8988T (cell line): ENCODE data around the gene DNM3.
"Not testable (repeated sequence)": the region's sequence is repeated elsewhere in the genome, so short reads cannot be mapped to it uniquely, and the experiment has no call there.

Source experiments
- DNase-seq: peaks from one replicate; pipeline ENCODE4 v3.0.0; 2011

DNM3 gene

GRCh38 chr1:171985639-171986038 lies 144.3 kb downstream of the DNM3 start:
- DNase-seq = no peak

- no peak for DNase-seq
Observed at GRCh38 chr1:171988243-171988885, 147.1 kb downstream of the DNM3 start.

GRCh38 chr1:171990371-171990770 lies 149.1 kb downstream of the DNM3 start:
- no peak for DNase-seq

GRCh38 chr1:171994293-171994692 lies 153.0 kb downstream of the DNM3 start:
- no peak for DNase-seq

DNA sequence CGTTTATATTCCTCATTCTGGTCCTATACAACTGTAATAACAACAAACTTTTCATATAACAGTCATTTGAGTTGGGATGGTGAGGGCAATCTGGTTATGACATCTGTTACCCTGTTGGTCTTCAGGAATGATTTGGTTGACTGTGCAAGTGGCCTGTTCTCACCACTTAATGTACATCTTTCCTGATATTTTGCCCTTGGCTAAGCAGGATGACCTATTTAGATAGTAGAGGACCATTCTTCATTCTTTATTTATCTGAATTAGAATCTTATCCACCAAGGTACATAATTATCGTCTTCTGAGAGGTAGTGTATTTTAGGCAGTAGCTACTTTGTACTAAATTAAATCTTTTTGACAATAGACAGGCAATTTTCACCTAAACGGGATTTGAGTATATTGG lies 154.3 kb downstream of the DNM3 start:
- no peak for DNase-seq

- DNase-seq = no peak
Observed at GRCh38 chr1:171997936-171998335, 156.6 kb downstream of the DNM3 start.

DNA sequence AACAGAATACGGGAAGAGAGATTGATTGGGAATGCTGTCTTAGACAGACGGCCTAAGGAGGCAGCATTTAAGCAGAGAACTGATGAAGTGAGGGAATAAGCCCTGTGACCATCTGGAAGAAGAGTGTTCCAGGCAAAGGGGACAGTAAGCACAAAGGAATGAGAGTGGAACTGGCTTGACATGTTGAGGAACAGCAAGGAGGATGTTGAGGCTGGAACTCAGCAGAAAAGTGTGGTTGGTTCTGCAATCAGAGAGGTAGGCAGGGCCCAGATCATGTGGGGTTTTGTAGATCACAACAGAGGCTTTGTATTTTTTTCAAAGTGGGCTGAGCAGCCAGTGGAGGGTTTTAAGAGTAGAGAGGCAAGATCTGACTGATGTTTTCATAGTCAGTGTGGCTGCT lies 157.4 kb downstream of the DNM3 start:
- DNase-seq = no peak

DNA sequence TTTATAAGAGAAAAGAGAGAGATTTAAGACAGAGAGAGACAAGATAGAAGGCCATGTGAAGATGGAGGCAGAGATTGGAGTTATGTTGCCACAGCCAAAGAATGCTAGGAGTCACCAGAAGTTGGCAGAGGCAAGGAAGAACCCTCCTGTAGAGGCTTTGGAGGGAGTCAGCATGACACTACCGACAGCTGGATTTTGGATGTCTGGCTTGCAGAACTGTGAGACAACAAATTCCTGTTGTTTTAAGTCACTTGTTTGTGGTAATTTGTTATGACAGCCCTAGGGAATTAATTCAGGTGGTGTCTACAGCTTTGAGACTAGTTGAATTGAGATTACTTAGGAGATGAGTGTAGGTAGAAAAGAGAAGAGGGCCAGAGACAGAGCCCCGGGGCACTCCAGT lies 158.5 kb downstream of the DNM3 start:
- no peak for DNase-seq

DNA sequence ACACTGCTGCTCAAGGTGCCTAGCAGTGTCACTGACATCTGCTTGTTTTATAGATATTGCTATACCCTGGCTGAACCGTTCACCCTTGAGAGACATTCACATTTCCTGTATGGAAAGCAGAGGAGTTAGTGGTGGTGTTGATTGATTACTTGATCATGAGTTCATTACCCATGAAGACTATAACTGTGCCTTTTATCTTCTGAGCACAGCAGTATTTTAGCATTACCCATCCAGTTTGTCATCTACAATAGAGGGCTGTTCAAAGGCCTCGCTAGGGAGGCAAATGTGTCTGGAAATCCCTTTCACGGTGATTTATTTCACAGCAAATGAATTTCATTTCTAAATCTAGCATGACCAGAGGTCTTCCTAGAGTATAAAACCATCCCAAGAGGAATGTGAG lies 160.0 kb downstream of the DNM3 start:
- no peak for DNase-seq

DNA sequence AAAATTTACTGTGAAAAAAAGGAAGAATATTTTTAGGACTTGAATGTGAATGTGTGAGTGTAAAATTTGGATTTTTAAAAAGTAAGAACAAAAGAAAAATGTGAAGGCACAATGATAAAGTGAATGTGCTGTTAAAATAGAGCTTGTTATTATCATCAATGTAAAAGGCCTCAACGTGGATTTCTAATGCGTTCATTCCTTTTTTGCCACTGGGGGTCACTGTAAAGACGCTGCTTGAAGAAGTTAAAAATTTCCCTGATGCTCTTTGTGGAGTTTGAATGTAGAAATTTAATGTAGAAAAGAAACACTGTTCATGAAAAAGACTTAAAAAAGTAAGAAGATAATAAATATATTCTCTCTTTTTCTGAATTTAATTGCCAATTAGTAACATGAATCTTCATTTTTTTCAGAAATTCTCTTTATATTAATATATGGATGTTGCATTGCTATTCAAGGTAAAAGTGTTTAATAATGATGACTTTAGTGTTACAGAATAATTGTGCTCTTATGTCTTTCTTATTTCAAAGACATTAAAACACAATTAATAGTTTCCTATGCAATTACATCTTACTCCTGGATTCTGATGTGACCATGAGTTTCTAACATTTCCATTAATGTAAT lies 161.5 kb downstream of the DNM3 start:
- DNase-seq = no peak

GRCh38 chr1:172003766-172004530 lies 162.7 kb downstream of the DNM3 start:
- DNase-seq = no peak

- DNase-seq = no peak
Observed at GRCh38 chr1:172004671-172005070, 163.4 kb downstream of the DNM3 start.

DNA sequence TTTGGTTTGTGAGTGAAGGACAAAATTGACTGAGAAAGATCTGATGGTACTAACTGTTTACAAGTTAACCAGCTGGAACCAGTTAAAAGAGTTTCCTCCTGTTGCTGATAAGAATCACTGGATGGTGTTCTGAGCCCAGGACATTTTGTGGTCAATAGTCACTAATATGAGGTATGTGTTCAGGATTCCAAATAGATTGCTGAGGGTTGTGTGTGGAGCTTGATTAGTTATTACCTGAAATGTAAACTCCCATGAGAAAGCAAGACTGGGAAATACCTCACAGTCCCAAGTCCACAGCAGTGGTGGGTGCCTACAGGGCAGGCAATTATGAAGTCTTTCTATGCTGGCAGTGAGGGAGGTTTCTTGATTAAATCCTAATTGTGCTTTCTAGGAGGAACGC lies 164.6 kb downstream of the DNM3 start:
- no peak for DNase-seq

- no peak for DNase-seq
Observed at GRCh38 chr1:172006660-172007059, 165.4 kb downstream of the DNM3 start.

DNA sequence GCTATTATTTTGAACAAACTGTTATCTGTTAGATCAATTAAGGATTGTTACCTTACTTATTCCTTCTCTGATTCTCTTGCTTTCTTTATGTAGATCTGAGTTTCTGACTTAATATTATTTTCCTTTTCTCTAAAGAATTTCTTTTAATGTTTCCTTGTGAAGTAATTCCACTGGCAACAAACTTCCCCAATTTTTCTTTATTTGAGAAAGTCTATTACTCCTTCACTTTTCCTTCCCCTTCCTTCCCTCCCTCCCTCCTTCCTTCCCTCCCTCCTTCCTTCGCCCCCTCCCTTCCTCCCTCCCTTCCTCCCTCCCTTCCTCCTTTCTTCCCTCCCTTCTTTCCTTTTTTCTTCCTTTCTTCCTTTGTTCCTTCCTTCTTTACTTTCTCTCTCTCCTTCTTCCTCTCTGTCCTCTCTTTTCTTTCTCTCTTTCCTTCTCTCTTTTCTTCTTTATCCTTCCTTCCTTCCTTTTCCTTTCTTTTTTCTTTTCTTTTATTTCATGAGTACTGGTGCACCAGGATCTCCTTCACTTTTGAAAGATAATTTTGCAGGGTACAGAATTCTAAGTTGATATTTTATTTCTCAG lies 177.5 kb downstream of the DNM3 start:
- no peak for DNase-seq

- DNase-seq = no peak
Observed at GRCh38 chr1:172019976-172020375, 178.7 kb downstream of the DNM3 start.

GRCh38 chr1:172024516-172024915 lies 183.2 kb downstream of the DNM3 start:
- no peak for DNase-seq

GRCh38 chr1:172024944-172025738 lies 183.8 kb downstream of the DNM3 start:
- DNase-seq = not testable (repeated sequence)

GRCh38 chr1:172040466-172040865 lies 199.2 kb downstream of the DNM3 start:
- DNase-seq = no peak

DNA sequence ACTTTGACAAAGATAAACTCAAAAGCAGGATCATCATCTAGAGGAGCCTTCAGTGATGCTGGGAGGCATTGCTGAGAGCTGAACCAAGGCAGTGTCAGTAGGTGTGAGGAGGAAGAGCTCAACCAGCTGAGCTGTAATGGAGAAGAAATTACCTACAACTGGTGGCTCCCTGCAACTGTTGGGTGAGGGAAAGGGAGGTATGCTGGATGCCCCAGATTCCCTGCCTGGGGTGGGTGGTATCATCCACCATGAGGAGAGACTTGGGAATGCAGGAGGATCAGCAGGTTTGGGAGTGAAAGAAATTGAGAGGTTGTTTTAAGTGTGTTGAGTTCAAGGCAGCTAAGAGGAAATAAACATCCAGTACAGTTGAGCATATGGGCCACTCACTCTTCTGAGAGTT lies 199.8 kb downstream of the DNM3 start:
- DNase-seq = no peak

DNA sequence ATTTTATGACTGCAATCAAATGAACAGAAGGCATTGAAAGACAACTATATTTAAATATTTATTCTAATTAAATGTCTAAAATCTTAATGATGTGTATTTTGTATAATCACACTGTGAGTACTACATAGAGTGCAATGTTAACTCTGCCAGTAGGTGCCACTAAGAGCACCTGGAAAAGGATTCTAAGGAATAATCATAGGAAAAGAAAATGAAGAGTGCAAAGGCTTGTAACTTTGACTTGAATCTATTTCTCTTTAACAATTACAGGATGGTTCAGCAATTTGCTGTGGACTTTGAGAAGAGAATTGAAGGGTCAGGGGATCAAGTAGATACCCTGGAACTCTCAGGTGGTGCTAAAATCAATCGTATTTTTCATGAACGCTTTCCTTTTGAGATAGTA lies 200.4 kb downstream of the DNM3 start:
- no peak for DNase-seq

DNA sequence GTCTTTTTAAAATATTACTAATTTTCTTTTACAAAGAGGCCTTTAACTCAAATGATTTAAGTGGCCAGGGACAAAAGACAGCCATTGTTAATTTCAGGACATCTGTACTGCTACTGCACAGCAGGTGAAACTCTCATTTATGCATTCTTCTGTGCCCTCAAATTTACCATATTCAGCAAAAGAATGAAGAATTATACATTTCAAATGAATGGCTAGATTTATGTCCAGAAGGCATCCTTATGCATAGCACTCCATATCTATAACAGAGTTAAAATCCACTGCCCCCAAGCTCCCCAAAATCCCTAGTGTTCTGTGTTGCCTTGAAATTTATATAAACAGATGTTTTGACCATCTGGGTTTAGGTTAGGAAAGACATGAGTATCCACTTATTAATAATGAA lies 202.6 kb downstream of the DNM3 start:
- DNase-seq = no peak

GRCh38 chr1:172051898-172052297 lies 210.6 kb downstream of the DNM3 start:
- DNase-seq = no peak
